HG03354 (cell line): Measurements from ENCODE around the gene TRPM8.

Source experiments
- ATAC-seq: cut with Tn5 transposase; IDR thresholded peaks from one replicate; pipeline ENCODE4 v1.9.1; 2021; ENCODE audit warnings: mild to moderate bottlenecking; ENCODE audit not compliant: unreplicated experiment, poor library complexity, severe bottlenecking

Gene TRPM8

GRCh38 chr2:234029150-234029733 is 112.1 kb downstream of the TRPM8 start:
- no peak for ATAC-seq

GRCh38 chr2:234031207-234031606 is 114.0 kb downstream of the TRPM8 start:
- ATAC-seq = no peak

- ATAC-seq = no peak
Observed at GRCh38 chr2:234032279-234032856, 115.2 kb downstream of the TRPM8 start.

GRCh38 chr2:234033174-234033573 is 116.0 kb downstream of the TRPM8 start:
- ATAC-seq = no peak

GRCh38 chr2:234033885-234034284 is 116.7 kb downstream of the TRPM8 start:
- no peak for ATAC-seq

- no peak for ATAC-seq
Observed at GRCh38 chr2:234038076-234038802, 121.1 kb downstream of the TRPM8 start.

- no peak for ATAC-seq
Observed at GRCh38 chr2:234044157-234044556, 127.0 kb downstream of the TRPM8 start.

- ATAC-seq = no peak
Observed at GRCh38 chr2:234046521-234046920, 129.3 kb downstream of the TRPM8 start.

- ATAC-seq = no peak
Observed at GRCh38 chr2:234047361-234047760, 130.2 kb downstream of the TRPM8 start.

GRCh38 chr2:234048049-234048448 is 130.9 kb downstream of the TRPM8 start:
- ATAC-seq = no peak

GRCh38 chr2:234050455-234051135 is 133.4 kb downstream of the TRPM8 start, which contains the start of gene SPP2:
Gene SPP2 (plus strand): TSS chr2:234050702. CDS start chr2:234050787, 85 bp downstream.
- ATAC-seq = no peak

GRCh38 chr2:234051374-234052070 is 134.3 kb downstream of the TRPM8 start:
- ATAC-seq = no peak

GRCh38 chr2:234058881-234059280 is 141.7 kb downstream of the TRPM8 start:
- ATAC-seq = no peak

- ATAC-seq = no peak
Observed at GRCh38 chr2:234060236-234060635, 143.1 kb downstream of the TRPM8 start.

- no peak for ATAC-seq
Observed at GRCh38 chr2:234061624-234062257, 144.6 kb downstream of the TRPM8 start.

GRCh38 chr2:234066587-234066986 is 149.4 kb downstream of the TRPM8 start:
- ATAC-seq = no peak
